ENCODE results near the gene OR2B3.
"Not testable (repeated sequence)": the region's sequence is repeated elsewhere in the genome, so short reads cannot be mapped to it uniquely, and the experiment has no call there.

OR2B3 gene, protein sequence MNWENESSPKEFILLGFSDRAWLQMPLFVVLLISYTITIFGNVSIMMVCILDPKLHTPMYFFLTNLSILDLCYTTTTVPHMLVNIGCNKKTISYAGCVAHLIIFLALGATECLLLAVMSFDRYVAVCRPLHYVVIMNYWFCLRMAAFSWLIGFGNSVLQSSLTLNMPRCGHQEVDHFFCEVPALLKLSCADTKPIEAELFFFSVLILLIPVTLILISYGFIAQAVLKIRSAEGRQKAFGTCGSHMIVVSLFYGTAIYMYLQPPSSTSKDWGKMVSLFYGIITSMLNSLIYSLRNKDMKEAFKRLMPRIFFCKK

DNA sequence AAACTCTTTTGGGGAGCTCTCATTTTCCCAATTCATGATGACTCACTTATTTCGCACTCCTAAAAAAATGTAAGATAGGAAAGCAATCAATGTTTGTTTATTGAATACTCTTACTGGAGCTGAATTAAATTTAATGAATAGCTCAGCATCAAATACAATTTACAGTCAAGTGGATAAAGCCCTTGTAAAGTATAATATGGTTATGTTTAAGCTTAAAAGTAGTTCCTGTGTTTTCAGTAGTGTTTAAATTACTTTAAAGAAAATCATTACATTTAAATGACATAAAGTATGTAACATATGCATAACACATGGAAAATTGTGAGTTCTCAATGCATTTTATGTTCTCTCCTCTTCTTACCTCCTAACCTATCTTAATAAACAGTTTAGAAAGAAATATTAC, at the start of gene OR2B3:
Gene OR2B3 (minus strand): TSS at position 101 of the 400 bp plus-strand sequence. CDS start 65 bp downstream, at position 36.
- no peak for DNase-seq

GRCh38 chr6:29131691-29132090, 44.6 kb upstream of the OR2B3 start:
- DNase-seq: no peak

DNA sequence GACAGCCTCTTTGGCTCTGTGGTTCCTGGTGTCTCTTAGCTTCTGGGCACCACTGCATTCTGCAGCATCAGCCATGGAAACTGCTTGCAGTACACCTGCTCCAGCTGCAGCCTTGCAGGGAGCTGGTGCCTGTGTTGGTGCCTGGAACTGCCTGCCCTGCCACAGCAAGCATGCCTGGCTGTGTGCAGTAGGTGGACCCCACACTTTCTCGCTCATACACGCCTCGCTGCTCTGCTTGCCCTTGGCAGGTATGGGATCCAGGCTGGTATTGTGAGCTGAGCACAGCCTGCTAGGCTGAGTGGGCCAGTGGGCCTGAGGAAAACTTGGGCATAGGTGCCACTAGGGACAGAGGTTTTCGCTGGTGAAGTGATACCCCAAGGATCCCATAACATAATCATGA, 43.5 kb upstream of the OR2B3 start:
- DNase-seq: no peak

DNA sequence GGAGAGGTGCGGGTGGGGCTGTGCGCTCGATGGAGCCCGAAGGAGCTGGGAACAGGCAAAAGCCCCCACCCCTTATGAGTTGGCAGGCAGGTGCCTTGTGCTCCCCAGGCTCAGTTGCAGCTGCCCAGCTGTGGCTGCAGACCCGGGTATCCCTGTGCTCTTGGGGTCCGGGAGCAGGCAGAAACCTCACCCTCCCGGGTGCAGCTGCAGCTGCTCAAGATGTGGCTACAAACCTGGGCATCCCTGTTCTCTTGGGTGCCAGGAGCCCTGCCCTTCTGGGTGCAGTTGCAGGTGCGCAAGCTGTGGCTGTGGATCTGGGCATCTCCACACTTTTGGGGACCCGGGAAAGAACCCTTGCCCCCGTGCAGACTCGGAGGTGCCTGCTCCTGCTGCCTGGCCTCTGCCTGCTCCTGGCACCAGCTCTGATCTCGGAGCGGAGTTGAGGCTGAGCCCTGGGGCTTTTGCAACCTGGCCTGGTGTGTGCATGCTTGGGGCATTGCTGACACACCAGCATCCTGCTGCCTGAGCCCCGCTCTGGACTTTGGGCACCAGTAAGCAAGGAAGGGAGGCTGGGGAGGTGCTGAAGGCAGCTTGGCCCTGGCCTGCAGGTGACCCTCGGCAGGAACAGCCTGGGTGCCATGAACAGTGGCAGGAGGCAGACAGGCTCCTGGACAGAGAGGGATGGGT, 42.4 kb upstream of the OR2B3 start:
- no peak for DNase-seq

- not testable (repeated sequence) for DNase-seq
Observed at GRCh38 chr6:29114964-29115363, 27.9 kb upstream of the OR2B3 start.

GRCh38 chr6:29112135-29112534, 25.0 kb upstream of the OR2B3 start:
- DNase-seq: no peak

DNA sequence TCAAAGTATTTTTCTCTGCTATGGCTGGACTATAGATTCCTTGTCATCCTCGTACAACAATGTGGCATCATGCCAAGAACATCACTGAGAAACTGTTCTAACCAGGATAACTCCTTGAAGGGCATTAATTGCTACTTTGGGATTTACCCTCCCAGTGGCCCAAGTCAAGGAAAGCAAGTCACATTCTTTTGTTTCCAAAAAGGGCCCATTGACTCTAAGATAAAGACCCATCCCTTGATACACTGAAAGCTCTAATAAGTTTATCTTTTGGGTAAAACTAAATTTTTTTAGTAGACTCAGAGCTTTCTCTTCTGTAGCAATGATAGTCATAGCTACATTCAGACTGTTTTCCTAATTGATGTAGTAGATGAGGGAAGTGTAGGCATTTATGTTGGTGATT, 20.6 kb upstream of the OR2B3 start, which contains the start of gene OR2J3:
Gene OR2J3 (plus strand): TSS at position 301 of the 400 bp plus-strand sequence. CDS start 3,833 bp downstream, outside the sequence.
- DNase-seq: no peak

- no peak for DNase-seq
Observed at GRCh38 chr6:29099190-29099589, 12.1 kb upstream of the OR2B3 start, which contains the start of gene OR2J1. Gene OR2J1, plus strand, starts transcription at chr6:29099490. Its CDS starts 1,453 bp downstream, at chr6:29100943.

GRCh38 chr6:29097803-29098202, 10.7 kb upstream of the OR2B3 start:
- no peak for DNase-seq

DNA sequence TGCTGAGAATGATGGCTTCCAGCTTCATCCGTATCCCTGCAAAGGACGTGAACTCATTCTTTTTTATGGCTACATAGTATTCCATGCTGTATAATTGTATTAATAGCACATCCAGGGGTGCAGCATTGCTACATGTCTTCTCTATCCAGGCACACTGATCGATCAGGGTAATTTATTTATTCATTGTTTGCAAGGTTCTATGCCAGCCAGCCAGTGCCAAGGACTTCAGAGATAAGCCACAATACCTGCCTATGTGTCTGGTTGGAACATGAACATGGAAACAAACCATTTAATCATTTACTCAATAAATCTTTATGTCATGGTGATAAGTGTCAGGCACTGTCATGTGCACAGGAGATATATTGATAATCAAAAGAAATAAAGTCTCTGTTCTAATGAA, 5.8 kb upstream of the OR2B3 start:
- no peak for DNase-seq

DNA sequence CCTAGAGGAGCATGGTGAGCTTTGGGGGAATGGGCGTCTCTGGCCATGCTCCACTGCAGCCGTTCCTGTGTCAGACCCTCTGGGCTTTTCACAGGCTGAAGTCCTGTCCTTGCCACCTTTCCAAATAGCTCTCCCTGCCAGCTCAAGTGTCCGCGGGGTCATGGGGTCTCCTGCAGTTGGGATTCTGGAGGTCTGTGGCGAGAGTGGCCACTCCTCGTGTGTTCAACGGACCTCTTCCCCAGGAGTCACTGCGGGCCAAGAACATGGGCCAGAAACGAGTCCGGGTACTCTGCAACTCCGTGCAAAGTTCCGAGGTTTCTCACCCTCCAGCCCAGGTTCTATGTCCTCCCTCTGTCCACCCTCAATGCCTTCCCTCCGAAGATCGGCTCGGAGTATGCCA, 4.7 kb downstream of the OR2B3 start:
- DNase-seq: no peak

- DNase-seq: no peak
Observed at GRCh38 chr6:29081312-29081711, 5.8 kb downstream of the OR2B3 start.

DNA sequence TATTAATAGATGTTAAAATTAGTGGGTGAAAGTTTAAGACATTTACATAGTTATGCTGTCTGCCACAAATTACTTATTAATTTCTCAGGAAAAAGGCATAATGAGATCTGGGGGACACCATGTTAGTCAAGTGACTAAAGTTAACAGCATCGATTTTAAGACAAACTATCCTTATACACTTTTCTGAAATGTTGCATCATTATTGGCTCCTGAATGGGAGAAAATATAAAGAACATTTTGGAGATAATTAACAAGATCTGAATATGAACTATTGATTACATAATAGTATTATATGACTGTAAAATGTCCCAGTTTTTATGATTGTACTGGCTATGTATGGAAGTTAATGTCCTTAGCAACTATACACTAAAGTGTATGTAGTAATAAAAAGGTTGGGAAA, 7.9 kb downstream of the OR2B3 start:
- no peak for DNase-seq

- no peak for DNase-seq
Observed at GRCh38 chr6:29071831-29072723, 15.0 kb downstream of the OR2B3 start.

GRCh38 chr6:29051680-29052079, 35.4 kb downstream of the OR2B3 start:
- no peak for DNase-seq

DNA sequence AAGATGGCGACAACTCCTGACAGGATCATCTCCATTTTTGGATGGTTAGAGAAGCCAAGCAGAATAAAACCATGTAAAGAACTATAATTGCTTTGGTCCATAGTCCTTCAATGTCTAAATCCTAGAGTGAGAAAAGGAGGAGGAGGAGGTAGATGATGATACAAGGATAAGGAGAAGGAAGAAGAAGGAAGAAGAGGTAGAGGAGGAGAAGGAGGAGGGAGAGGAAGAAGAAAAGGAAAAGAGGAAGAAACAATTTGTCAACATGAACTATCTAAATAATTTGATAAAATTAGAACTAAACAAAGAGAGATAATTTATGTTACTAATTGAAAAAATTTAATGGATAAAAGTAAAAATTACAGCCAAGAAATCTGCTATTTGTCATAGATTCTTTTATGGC, 42.0 kb downstream of the OR2B3 start, which contains the start of gene OR2W1:
Gene OR2W1 (minus strand): TSS at position 101 of the 400 bp plus-strand sequence. CDS start 0 bp downstream, at position 101.
- DNase-seq: no peak
